HCT116 (cell line): ENCODE results near the gene PRIM1.
"Not testable (repeated sequence)": the region's sequence is repeated elsewhere in the genome, so short reads cannot be mapped to it uniquely, and the experiment has no call there.

Experiments
- CEBPB ChIP-seq: IDR thresholded peaks from 2 replicates; pipeline ENCODE4 v1.6.1; 2012; ENCODE audit warnings: low read depth
- EZH2 ChIP-seq: fragments of 200-600 bp; sonication (generic); IDR thresholded peaks from 2 replicates; pipeline ENCODE4 v1.6.1; 2017; ENCODE audit warnings: antibody characterized with exemption, mixed run types
- POLR2A ChIP-seq: IDR thresholded peaks from 2 replicates; pipeline ENCODE4 v1.7.0; 2011; ENCODE audit warnings: borderline replicate concordance; ENCODE audit not compliant: insufficient read depth, insufficient read length; ENCODE audit errors: extremely low read depth
- POLR2AphosphoS5 ChIP-seq: IDR thresholded peaks from 2 replicates; pipeline ENCODE4 v1.6.1; 2011; ENCODE audit warnings: mild to moderate bottlenecking, low read depth, low read length, moderate library complexity
- YY1 ChIP-seq: IDR thresholded peaks from 2 replicates; pipeline ENCODE4 v1.6.1; 2011; ENCODE audit warnings: low read length, low read depth, moderate library complexity, mild to moderate bottlenecking; ENCODE audit not compliant: insufficient replicate concordance; ENCODE audit errors: extremely low read depth
- TF ChIP-seq, protein P1 (sequence below), 3 experiments: fragments of 200-600 bp in 1 of 3; sonication (generic) in 1 of 3; IDR thresholded peaks in 2 of 3; conservative IDR thresholded peaks in 1 of 3; 2 replicates each; pipeline ENCODE4 v1.5.1; 2012 to 2017; ENCODE audit warnings: low read depth in 2 of 3, low read length in 2 of 3, antibody characterized with exemption in 1 of 3, borderline replicate concordance in 1 of 3, control low read depth in 1 of 3, mild to moderate bottlenecking in 1 of 3, mixed read lengths in 1 of 3, mixed run types in 1 of 3, moderate library complexity in 1 of 3; ENCODE audit not compliant: insufficient read depth in 1 of 3
- TF ChIP-seq, protein P2 (sequence below): IDR thresholded peaks from 2 replicates; pipeline ENCODE4 v1.6.1; 2012

DNA sequence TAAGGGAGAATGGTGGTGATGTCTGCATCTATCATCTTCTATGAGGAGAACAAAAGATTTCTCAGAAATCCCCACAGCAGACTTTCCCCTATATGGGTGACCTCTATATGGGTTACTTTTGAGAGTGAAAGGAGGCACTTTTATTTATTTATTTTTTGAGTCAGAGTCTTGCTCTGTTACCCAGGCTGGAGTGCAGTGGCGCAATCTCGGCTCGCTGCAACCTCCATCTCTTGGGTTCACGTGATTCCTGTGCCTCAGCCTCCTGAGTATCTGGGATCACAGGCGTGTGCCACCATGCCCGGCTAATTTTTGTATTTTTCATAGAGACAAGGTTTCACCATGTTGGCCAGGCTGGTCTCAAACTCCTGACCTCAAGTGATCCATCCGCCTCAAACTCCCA, 41.0 kb upstream of the PRIM1 start:
- TF ChIP-seq POLR2A, YY1, EZH2, CEBPB, POLR2AphosphoS5: not testable (repeated sequence)
- TF ChIP-seq, protein P1, sequence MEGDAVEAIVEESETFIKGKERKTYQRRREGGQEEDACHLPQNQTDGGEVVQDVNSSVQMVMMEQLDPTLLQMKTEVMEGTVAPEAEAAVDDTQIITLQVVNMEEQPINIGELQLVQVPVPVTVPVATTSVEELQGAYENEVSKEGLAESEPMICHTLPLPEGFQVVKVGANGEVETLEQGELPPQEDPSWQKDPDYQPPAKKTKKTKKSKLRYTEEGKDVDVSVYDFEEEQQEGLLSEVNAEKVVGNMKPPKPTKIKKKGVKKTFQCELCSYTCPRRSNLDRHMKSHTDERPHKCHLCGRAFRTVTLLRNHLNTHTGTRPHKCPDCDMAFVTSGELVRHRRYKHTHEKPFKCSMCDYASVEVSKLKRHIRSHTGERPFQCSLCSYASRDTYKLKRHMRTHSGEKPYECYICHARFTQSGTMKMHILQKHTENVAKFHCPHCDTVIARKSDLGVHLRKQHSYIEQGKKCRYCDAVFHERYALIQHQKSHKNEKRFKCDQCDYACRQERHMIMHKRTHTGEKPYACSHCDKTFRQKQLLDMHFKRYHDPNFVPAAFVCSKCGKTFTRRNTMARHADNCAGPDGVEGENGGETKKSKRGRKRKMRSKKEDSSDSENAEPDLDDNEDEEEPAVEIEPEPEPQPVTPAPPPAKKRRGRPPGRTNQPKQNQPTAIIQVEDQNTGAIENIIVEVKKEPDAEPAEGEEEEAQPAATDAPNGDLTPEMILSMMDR (IDR thresholded peaks at IDR 0.05 in 2 of 3, conservative IDR thresholded peaks at IDR 0.05 in 1 of 3; ENCODE audit: borderline replicate concordance in 1 of 3, insufficient read depth in 1 of 3, low read depth in 2 of 3, low read length in 2 of 3), result not testable (repeated sequence)
- TF ChIP-seq, protein P2, sequence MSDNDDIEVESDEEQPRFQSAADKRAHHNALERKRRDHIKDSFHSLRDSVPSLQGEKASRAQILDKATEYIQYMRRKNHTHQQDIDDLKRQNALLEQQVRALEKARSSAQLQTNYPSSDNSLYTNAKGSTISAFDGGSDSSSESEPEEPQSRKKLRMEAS, result not testable (repeated sequence)
